ENCODE measurements around the gene MRPL28. TPM values are rescaled to one million over a fixed set of nuclear protein-coding genes. Genes with fewer than 3 reads are reported as not detected.
"Not testable (repeated sequence)": the region's sequence is repeated elsewhere in the genome, so short reads cannot be mapped to it uniquely, and the experiment has no call there.

Gene MRPL28
- total RNA-seq, 2 donors from 2014 or later = 83.4 to 84.3 TPM

DNA sequence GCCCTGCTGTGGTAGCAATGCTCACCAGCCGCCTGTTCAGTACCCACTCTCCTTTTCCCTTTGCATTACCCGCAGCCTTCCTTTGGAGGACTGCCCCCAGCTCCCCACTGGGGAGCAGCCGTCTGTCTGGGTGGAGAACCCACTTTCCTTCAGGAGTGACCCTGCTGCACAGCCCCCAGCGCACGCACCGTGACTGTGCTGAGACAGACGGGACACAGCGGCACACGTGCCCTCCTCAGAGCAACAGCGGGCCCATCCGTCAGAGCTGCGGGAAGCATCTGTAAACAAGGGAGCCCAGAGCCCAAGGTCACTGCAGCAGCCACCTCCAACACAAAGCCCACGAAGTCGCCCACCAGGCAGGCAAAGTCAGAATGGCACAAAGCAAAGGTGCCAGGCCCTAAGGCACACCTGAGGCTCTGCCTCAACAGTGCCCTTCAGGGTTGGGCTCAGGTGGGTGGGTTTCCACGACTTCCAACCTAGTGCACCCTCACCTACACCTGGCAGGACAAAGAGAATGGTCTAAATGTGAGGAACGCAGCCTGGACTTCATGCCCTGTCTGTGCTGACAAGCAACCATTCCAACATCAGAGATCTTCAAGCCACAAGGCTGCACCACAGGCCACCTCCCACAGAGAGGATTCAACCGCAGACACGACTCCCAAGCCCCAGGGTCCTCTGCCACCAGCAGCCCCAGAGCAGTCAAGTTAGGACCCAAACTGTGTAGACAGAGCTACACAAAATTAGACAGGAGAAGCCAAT lies 27.7 kb downstream of the MRPL28 start:
- H3K4me3 ChIP-seq = no peak overlapping the region
- intact Hi-C loops (cut with DNase I) = no loop called here
- DNase-seq (ENCODE audit: low spot score) = no peak
- no peaks in the 10 kb centered on the region for H3K27me3 ChIP-seq (replicated peaks; ENCODE audit: insufficient read depth)
- 94% methylated on average over 18 of the region's 18 CpGs for WGBS
- no peaks in the 10 kb centered on the region for H3K36me3 ChIP-seq
- H3K4me1 ChIP-seq (replicated peaks) = no peaks in the 10 kb centered on the region
- H3K27ac ChIP-seq = no peak overlapping the region
- TF ChIP-seq, protein P1, sequence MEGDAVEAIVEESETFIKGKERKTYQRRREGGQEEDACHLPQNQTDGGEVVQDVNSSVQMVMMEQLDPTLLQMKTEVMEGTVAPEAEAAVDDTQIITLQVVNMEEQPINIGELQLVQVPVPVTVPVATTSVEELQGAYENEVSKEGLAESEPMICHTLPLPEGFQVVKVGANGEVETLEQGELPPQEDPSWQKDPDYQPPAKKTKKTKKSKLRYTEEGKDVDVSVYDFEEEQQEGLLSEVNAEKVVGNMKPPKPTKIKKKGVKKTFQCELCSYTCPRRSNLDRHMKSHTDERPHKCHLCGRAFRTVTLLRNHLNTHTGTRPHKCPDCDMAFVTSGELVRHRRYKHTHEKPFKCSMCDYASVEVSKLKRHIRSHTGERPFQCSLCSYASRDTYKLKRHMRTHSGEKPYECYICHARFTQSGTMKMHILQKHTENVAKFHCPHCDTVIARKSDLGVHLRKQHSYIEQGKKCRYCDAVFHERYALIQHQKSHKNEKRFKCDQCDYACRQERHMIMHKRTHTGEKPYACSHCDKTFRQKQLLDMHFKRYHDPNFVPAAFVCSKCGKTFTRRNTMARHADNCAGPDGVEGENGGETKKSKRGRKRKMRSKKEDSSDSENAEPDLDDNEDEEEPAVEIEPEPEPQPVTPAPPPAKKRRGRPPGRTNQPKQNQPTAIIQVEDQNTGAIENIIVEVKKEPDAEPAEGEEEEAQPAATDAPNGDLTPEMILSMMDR (IDR thresholded peaks at IDR 0.05) = no peak
- TF ChIP-seq POLR2A (IDR thresholded peaks at IDR 0.05) (no peak), POLR2AphosphoS5 (IDR thresholded peaks at IDR 0.05) (no peak)
- H3K9me3 ChIP-seq = no peaks in the 10 kb centered on the region

DNA sequence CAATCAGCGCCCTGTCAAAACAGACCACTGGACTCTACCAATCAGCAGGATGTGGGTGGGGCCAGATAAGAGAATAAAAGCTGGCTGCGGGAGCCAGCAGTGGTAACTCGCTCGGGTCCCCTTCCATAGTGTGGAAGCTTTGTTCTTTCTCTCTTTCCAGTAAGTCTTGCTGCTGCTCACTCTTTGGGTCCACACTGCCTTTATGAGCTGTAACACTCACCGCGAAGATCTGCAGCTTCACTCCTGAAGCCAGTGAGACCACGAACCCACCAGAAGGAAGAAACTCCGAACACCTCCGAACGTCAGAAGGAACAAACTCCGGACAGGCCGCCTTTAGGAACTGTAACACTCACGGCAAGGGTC lies 28.4 kb downstream of the MRPL28 start:
- DNase-seq (ENCODE audit: low spot score); H3K27me3 ChIP-seq (replicated peaks; ENCODE audit: insufficient read depth); H3K27ac ChIP-seq; H3K9me3 ChIP-seq; H3K4me3 ChIP-seq; H3K4me1 ChIP-seq (replicated peaks); intact Hi-C loops (cut with DNase I); H3K36me3 ChIP-seq: not testable (repeated sequence)
- WGBS = 93% methylated on average over 13 of the region's 13 CpGs

DNA sequence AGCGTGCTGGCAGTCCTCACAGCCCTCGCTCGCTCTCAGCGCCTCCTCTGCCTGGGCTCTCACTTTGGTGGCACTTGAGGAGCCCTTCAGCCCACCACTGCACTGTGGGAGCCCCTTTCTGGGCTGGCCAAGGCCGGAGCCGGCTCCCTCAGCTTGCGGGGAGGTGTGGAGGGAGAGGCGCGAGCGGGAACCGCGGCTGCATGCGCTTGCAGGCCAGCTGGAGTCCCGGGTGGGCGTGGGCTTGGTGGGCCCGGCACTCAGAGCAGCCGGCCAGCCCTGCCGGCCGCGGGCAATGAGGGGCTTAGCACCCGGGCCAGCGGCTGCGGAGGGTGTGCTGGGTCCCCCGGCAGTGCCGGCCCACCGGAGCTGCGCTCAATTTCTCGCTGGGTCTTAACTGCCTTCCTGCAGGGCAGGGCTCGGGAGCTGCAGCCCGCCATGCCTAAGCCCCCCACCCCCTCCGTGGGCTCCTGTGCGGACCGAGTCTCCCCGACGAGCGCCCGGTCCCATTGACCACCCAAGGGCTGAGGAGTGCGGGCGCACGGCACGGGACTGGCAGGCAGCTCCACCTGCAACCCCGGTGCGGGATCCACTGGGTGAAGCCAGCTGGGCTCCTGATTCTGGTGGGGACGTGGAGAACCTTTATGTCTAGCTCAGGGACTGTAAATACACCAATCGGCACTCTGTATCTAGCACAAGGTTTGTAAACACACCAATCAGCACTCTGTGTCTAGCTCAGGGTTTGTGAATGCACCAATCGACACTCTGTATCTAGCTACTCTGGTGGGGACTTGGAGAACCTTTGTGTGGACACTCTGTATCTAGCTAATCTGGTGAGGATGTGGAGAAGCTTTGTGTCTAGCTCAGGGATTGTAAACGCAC lies 29.0 kb downstream of the MRPL28 start:
- DNase-seq (ENCODE audit: low spot score); H3K4me3 ChIP-seq; H3K27ac ChIP-seq; H3K36me3 ChIP-seq; H3K9me3 ChIP-seq; H3K27me3 ChIP-seq (replicated peaks; ENCODE audit: insufficient read depth); H3K4me1 ChIP-seq (replicated peaks); intact Hi-C loops (cut with DNase I): not testable (repeated sequence)
- whole genome bisulfite sequencing = 94% methylated on average over 38 of the region's 47 CpGs

DNA sequence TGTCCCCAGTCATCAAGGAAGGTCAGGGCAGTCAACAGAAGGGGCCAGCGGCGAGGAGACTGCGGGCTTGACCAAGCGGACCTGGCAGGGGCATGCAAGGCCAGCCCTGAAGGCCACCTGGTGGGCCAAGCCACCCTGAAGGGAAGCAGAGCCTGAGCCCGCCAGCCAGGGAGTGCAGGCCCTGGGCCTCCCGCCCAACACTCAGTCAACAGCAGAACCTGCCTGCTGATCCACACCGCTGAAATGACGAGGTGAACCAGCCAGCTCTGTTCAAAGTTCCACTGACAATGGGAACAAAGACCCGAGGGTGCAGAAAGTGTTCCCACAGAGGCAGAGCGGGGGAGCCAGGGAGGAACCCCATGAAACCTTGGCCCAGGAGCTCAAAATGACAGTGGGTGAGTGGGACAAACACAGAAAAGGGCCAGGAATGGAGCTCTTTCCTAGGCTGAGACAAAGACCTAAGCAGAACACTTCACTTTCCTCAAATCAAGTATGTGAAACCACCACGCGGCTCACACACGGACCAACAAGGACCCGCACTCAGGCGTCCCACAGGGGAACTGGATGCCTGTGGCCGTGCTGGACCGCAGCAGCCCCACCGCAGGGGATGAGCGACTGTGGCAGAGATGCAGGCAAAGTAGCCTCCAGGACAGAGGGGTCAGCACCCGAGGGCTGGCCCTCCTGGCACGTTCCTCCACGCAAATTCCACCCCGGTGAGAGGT lies 29.8 kb downstream of the MRPL28 start:
- Histone ChIP-seq H3K4me3 (no peak overlapping the region), H3K36me3 (no peaks in the 10 kb centered on the region), H3K4me1 (replicated peaks) (no peaks in the 10 kb centered on the region), H3K27ac (no peak overlapping the region), H3K9me3 (no peaks in the 10 kb centered on the region), H3K27me3 (replicated peaks; ENCODE audit: insufficient read depth) (no peaks in the 10 kb centered on the region)
- intact Hi-C loops (cut with DNase I) = no loop called here
- WGBS = 88% methylated on average over 21 of the region's 23 CpGs
- no peak for DNase-seq (ENCODE audit: low spot score)
- TF ChIP-seq POLR2A (IDR thresholded peaks at IDR 0.05) (no peak), POLR2AphosphoS5 (IDR thresholded peaks at IDR 0.05) (no peak)
- TF ChIP-seq, protein P1 (IDR thresholded peaks at IDR 0.05) = no peak

DNA sequence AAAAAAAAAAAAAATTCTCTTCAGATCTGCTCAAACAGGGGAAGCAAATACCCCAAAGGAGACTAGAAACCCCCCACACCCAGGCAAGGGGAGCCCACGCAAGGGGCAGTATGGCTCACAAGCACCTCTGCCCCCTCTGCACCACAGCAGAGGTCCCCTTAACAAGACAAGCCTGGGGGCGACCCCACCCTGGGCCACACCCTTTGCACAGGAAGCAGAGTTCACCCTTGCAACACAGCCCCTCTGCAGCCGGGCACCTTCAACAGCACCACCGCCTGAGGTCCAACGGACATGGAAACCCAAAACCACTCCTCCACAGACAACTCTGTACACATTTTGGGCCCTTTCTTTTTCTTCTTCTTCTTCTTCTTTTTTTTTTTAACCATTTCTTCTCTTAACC lies 30.7 kb downstream of the MRPL28 start:
- no peaks in the 10 kb centered on the region for H3K4me1 ChIP-seq (replicated peaks)
- no peaks in the 10 kb centered on the region for H3K36me3 ChIP-seq
- H3K27me3 ChIP-seq (replicated peaks; ENCODE audit: insufficient read depth) = no peaks in the 10 kb centered on the region
- DNase-seq (ENCODE audit: low spot score) = no peak
- intact Hi-C loops (cut with DNase I) = no loop called here
- H3K9me3 ChIP-seq = no peaks in the 10 kb centered on the region
- TF ChIP-seq POLR2AphosphoS5 (IDR thresholded peaks at IDR 0.05) = no peak
- no peak for TF ChIP-seq POLR2A (IDR thresholded peaks at IDR 0.05)
- TF ChIP-seq, protein P1 (IDR thresholded peaks at IDR 0.05) = no peak
- 80% methylated on average over 5 of the region's 5 CpGs for WGBS
- no peak overlapping the region for H3K27ac ChIP-seq
- no peak overlapping the region for H3K4me3 ChIP-seq

All from prostate gland (tissue), 2 donors.